Activated effector memory CD4-positive, alpha-beta T cell treated with Interleukin-2 at 50 U/mL for 16 hours (primary cell): ENCODE data around the gene POLDIP3.
"Not testable (repeated sequence)": the region's sequence is repeated elsewhere in the genome, so short reads cannot be mapped to it uniquely, and the experiment has no call there.

Experiments
- DNase-seq: peaks from one replicate; pipeline ENCODE4 v3.0.0-alpha.2; 2020

The POLDIP3 gene

GRCh38 chr22:42549331-42550060, 65.2 kb downstream of the POLDIP3 start:
- DNase-seq = no peak

DNA sequence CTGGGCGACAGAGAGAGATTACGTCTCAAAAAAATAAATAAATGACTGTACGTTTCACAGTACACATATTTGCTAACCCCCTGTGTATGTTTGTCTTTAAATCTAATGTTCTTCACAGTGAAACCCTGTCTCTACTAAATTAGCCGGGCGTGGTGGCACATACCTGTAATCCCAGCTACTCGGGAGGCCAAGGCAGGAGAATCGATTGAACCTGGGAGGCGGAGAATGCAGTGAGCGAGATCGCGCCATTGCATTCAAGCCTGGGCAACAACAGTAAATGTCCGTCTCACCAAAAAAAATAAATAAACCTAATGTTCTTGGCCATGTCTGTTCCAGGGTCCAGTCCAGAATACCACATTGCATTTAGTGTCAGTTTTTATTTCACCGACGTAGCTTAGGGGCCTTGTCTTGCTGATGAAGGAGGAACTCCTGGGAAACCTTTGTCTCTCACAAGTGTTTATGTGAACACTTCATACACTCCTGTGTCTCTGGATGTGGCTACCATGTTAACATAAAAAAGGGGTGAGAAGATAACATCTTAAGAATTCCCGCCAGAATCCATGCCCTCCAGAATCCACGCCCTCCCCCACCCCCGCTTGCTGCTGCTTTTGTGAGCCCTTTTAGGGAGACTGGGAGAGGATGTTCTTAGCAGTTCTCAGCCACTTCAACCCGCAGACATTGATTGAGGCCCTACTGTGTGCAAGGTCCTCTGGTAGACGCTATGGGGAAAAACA, 65.9 kb downstream of the POLDIP3 start:
- no peak for DNase-seq

DNA sequence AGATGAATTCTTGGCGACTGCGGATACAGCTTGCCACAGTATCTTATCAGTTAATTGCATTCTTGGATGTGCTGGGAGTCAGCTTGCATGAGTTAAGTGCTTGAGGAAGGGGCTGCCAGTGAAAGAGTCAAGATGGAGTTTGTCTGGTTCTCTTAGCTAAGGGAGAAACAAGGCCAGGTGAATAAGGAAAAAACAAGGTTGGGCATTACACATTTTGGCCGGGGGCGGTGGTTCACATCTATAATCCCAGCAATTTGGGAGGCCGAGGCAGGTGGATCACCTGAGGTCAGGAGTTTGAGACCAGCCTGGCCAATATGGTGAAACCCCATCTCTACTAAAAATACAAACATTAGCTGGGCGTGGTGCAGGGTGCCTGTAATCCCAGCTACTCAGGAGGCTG, 66.6 kb downstream of the POLDIP3 start:
- DNase-seq = not testable (repeated sequence)

GRCh38 chr22:42547562-42547961, 67.1 kb downstream of the POLDIP3 start:
- DNase-seq = no peak

GRCh38 chr22:42544686-42545085, 70.0 kb downstream of the POLDIP3 start:
- DNase-seq = no peak

DNA sequence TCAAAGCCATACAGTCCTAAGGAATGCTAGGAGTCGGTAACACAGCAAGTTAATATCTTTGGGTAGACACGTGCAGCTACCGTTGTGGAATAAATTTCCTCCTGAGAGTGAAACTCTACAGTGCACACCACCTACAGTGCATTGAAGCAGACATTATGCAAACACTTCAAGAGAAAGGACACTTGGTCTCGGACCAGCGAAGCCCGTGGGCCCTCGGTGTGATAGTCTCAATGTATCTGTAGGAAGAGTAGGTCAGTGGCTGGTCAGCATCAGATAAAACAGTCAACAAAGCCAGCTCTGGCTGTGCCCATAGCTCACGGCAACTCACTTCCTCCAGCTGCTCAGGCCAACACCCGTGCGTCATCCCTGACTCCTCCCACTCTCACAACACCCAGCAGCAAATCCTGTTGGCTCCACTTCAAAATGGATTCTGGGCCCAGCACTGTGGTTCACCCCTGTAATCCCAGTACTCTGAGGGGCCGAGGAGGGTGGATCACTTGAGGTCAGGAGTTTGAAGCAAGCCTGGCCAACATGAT, 75.4 kb downstream of the POLDIP3 start:
- DNase-seq = not testable (repeated sequence)

DNA sequence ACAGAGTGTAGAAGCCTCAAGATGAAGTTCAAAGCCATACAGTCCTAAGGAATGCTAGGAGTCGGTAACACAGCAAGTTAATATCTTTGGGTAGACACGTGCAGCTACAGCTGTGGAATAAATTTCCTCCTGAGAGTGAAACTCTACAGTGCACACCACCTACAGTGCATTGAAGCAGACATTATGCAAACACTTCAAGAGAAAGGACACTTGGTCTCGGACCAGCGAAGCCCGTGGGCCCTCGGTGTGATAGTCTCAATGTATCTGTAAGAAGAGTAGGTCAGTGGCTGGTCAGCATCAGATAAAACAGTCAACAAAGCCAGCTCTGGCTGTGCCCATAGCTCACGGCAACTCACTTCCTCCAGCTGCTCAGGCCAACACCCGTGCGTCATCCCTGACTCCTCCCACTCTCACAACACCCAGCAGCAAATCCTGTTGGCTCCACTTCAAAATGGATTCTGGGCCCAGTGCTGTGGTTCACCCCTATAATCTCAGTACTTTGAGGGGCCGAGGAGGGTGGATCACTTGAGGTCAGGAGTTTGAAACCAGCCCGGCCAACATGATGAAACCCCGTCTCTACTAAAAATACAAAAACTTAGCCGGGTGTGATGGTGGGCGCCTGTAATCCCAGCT, 77.4 kb downstream of the POLDIP3 start:
- not testable (repeated sequence) for DNase-seq

DNA sequence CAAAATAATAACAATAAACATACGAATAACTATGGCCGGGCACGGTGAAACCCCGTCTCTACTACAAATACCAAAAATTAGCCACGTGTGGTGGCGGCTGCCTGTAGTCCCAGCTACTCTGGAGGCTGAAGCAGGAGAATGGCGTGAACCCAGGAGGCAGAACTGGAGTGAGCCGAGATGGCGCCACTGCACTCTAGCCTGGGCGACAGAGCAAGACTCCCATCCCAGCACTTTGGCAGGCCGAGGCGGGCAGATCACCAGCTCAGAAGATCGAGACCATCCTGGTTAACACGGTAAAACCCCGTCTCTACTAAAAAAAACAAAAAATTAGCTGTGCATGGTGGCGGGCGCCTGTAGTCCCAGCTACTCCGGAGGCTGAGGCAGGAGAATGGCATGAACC, 78.0 kb downstream of the POLDIP3 start:
- DNase-seq = not testable (repeated sequence)

DNA sequence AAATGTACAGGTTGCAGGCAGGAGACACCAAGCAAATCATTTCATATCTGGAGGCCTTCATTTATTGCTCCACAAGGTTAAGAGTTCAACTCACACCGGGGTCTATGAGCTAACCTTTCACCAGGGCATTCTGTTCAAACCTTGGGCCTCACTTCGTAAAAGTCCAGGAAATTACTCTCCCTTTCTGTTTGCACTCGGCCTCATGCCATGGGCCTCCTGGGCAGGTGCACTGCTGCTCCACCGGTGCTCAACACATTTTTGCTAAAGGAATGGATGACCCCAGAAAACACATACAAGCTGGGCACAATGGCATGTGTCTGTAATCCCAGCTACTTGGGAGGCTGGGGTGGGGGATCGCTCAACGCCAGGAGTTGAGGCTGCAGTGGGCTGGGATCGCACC, 78.5 kb downstream of the POLDIP3 start:
- no peak for DNase-seq

DNA sequence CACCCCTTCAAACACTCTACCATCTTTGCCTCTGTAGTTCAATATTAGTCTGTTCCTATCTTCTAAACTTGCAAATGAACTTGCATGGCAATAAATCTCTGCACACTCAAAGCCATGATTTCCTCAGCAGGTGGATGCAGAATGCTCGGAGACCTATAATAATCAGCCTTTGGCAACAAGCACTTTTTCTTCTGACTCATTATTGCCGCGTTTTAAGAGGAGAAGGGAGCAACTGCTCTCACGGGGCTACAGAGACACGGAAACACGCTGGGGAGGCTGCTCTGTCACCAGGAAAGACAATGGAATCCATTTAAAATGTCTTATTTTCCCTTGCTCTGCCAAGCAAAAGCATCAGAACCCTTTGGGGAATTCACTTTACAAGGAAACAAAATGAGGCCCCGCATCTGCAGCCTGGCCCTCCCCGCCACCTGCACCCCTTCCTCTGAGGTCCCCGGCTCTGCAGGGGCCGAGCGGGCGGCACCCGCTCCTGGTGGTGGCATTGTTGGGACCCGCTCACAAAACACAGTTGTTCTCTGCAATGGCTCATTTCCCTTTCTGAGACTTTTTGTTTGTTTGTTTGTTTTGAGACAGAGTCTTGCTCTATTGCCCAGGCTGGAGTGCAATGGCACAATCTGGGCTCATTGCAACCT, 79.5 kb downstream of the POLDIP3 start:
- DNase-seq = not testable (repeated sequence)
